Inflammatory macrophage treated with lipopolysaccharide for 4 hours (primary cell): Measurements from ENCODE around the gene NEDD8.
"Not testable (repeated sequence)": the region's sequence is repeated elsewhere in the genome, so short reads cannot be mapped to it uniquely, and the experiment has no call there.

Source experiments
- DNase-seq: peaks from one replicate; pipeline ENCODE4 v3.0.0-alpha.2; 2020

The NEDD8 gene

DNA sequence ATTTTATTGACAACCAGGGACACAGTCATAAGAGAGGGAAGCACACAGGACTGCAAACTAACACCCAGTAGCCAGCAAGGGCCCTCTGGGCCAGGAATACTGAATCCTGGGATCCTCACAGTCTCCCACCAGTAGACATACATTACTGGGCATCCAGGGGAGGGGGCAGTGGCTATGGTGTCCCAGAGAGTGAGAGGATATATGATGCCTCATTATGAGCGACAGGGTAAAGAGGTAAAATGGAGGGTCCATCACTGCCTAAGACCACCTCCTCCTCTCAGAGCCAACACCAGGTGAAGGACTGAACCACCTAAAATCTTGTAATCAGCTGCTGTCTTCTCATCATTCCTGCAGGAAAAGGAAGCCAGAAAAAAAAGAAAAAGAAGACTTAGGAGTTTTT lies 15.3 kb downstream of the NEDD8 start:
- not testable (repeated sequence) for DNase-seq

DNA sequence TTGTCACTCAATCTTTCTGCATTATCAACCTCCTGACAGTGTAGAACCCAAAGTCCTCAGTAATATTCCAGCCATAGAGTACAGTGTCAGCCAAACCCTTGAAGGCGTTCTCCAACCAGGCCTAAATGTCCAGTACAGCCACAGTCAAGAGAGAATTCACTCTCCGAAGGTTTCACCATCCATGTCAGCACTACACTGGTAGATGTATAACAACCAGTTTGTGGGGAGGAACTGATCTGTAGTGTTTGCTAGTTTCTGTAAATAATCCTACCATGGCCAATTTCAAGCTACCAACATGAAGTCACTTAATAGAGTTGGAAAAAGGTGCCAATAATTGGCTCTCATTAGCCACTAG lies 15.8 kb downstream of the NEDD8 start:
- DNase-seq = no peak

DNA sequence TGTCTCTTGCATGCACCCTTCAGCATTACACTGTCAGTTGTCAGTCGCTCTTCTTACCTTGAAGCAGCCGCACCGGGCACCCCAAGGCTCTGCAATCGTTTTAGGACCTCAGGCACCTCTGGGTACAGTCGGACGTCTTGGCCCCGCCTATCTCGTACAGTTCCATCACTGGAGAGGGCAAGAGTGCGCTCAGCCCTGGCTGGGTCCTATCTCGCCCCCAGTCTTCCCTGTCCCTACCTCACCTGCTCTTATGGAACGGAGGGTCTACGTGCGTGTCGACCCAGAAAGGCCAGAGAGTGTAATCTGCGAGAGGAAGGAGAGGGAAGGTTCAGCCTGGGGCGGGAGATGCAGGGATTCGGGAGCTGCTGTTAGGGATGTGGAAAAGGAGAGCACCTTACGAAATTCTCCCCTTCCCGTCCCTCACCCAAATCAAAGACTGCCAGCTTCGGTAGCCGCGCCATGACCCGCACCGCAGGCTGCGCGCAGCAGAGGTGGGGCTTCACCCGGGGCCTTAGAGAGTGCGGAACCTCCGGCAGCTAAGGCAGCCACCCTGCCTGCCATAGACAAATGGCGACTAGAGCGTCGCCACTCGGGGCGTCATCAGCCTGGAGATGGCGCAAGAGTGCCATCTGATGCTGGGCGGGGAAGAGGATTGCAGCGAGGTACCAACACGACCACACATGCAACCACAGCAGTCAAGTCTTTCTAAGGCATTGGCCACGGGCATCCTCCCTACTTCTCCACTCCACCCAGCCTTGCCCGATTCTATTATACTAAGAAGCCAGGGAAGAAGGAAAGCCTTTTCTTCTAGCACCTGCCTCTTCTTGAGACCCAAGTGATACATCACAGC lies 16.4 kb downstream of the NEDD8 start, which contains the start of gene MDP1:
TSS of gene MDP1 (minus strand) at position 572 of the 850 bp plus-strand sequence. CDS start at position 461, 111 bp downstream.
- peak; percentile 92 for DNase-seq

DNA sequence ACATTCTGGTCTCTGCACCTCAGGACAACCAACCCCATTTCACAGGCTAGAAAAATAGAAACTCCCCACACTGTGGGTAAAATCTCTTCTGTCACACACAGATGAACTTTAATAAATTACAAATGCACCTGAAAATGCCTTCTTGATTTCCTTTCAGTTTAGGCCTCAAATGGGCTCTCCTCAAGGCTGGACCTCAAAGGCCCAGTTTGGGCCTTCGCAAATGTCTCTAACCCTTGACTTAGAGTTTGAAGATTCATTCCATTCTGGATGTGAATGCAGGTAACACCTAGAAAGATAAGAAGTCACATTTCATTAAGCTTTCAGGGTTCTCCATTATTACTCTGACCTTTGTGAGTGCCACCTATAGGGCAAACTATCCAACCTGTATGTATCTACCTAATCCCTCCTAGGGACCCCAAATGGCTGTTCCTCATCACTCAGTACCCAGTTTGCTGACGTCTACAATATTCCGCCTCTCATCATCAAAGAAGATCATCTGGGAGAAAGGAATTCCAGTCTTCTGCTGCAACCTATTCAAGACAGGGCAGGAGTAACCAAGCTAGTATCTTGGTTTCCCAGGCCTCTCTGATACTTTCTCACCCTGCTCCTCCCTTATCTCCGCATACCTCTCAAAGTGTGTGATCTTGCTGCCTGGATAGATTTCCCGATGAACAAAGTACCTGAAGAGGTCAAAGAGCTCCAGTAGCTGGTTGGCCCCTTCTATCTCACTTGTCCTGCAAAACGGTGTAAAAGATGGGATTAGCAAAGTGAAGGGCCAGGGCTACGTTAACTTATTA lies 18.1 kb downstream of the NEDD8 start:
- no peak for DNase-seq

DNA sequence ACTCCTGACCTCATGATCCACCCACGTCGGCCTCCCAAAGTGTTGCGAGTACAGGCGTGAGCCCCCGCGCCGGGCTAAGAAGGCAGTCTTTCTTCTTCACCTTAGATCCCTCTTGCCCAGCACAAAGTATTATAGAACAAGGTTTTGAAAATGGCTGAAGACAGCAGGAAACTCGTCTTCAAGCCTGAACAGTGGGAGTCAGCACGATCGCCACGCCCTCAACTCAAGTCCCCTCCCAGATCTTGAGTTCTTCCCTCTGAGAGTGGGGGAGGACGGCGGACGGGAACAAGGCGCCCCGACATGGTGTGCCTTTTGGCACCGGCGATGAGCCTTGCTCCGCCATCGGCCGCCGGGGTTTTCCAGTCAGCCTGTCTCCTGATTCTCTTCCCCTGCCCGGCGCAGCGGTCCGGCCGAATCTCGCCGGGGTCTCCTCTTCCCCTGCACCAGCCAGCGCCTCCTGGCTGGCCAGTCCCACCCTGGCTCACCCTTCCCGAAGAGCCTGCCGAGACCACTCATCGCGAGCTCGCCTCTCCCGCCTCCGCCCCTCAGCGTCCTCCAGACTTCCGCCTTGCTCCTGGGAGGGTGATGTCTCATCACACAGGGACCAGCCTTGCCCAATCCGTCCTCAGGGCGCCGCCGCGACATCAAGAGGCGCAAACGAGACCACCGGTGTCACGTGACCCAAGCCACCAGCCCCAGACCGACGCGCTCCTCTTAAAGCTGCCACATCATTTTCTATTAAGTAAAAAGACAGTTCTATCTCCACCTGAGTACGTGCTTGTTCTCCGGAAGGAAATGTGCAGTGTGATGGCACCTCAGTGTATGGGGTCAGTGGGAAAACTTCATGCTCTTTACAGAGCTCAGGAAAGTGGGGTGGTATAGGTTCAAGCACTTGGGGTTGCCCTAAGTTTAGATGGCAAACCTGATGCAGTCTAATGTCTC lies 19.0 kb downstream of the NEDD8 start, which contains the start of gene CHMP4A:
TSS of gene CHMP4A (minus strand) at position 565 of the 942 bp plus-strand sequence. CDS start at position 516, 49 bp downstream.
- DNase-seq = peak; percentile 99

DNA sequence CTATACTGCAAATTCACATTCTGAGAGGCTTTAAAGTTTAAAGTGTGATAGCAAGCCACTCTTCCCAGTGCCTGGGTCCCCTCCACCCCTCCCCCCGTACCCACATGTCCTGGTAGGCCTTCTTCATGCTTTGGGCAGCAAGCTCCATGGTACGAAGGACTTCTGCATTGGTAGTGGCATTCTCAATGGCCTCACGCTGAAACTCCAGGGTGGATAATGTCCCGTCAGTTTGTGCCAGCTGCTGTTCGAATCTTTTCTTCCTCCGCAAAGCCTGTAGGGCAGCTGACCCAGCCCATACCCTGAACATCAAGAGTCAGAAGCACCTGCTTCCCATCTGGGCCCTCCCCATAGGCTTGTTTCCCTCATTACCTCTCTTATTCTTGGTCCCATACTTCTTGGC lies 20.9 kb downstream of the NEDD8 start:
- DNase-seq = no peak

DNA sequence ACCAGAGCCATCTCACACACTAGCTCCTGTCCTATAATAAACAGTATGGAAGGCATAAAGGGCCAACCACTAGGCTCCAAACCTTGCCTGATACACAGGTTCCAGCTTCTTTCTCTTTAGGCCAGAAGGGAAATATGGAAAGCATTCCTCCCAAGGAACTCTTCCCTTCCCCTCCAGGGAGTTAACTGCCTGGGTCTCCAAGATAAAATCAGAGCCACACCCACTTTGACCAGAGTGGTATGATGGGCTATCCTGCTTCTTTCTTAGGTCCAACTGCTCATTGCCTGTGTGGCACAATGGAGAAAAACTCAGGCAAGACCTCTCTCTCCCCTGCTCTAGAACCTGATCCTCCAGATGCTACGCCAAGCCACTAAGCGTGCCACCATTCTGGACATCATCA lies 24.5 kb downstream of the NEDD8 start:
- no peak for DNase-seq

DNA sequence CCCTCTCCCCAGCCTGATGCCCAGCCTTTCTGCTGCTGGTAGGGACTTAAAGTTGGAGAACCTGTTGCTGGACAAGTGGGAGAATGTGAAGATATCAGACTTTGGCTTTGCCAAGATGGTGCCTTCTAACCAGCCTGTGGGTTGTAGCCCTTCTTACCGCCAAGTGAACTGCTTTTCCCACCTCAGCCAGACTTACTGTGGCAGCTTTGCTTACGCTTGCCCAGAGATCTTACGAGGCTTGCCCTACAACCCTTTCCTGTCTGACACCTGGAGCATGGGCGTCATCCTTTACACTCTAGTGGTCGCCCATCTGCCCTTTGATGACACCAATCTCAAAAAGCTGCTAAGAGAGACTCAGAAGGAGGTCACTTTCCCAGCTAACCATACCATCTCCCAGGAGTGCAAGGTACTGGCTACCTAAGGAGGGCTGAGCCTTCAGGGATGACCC lies 25.0 kb downstream of the NEDD8 start:
- no peak for DNase-seq

DNA sequence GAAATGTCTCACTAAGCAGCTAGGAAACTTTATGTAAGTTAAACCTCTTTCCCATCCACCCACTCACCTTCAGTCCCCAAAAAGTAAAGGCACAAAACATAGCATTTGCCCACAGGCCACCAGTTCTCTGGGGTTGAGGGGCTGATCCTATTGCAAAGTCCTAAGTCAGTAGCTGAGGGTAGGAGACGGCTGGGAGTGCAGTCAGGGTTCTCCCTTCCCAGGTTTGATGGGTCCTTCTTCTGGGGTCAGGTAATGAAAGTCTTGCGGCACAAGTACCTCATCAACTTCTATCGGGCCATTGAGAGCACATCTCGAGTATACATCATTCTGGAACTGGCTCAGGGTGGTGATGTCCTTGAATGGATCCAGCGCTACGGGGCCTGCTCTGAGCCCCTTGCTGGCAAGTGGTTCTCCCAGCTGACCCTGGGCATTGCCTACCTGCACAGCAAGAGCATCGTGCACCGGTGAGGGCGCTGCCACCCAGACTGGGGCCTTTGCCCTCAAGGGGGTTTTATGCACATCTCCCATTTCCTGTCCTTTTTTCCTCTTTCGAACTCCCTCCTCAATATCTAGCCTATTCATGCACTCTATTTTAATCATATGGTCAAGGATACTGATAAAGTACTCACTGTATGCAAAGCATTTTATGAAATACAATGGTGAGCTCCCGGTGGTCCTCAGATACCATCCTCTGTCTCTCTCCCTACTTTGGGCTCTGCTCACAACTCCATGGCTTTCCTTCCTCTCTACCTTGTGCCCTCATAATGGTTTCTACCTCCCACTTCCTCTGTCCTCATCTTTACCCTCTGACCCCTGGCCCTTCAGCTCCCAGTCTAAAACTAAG lies 25.7 kb downstream of the NEDD8 start:
- no peak for DNase-seq

DNA sequence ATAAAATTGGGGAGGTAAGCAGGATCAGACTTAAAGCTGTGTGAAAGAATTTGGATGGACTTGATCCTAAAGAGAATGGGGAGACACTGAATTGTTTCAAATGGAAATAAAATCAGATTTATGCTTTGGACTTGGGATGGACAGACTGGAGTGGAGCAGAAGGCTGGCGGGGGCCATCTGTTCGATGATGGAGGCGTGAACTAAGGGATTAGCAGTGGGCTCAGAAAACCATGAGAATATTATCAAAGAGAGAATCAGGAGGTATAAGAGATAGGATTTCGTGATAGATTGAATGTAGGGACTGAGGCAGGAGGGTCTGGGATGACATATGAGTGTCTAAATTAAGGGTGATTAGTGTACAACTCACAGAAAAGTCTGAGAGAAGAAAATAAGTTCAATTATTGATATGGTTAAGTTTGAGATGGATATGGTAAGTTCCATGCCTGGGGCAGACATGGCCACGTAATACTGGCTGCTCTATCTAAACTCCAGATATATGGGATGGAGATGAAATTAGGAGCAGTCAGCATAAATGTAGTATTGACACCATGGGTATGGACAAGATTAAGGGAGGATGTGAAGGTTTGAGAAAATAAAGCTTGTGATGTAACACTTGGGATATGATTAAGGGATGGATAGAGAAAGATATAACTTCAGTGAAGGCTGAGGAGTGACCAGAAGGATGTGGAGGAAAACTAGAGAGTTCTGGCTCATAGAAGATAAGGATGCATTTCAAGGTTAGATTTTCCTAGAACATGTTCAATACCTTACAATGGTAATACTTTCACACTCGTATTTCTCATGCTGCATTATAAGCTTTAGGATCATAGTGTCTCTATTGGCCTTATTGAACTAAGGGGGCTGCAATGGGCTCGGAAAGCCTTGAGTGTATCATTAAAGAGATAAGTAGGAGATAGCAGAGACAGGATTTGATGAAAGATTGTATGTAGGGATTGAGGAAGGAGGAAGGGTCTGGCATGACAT lies 27.7 kb downstream of the NEDD8 start:
- no peak for DNase-seq

DNA sequence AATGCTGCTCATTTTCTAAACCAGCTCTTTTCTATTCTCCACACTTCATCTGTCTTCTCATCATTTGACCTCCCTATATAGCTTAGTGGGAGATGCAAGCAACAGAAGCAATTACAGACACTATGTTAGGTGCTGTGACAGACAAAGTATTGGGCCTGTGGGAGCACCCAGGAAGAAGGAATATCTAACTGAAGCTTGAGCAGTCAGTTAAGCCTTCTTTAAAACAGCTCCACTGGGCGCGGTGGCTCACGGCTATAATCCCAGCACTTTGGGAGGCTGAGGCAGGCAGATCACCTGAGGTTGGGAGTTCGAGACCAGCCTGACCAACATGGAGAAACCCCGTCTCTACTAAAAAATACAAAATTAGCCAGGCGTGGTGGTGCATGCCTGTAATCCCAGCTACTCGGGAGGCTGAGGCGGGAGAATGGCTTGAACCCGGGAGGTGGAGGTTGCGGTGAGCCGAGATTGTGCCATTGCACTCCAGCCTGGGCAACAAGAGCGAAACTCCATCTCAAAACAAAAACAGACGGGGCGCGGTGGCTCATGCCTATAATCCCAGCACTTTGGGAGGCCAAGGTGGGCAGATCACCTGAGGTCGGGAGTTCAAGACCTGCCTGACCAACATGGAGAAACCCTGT lies 28.8 kb downstream of the NEDD8 start:
- not testable (repeated sequence) for DNase-seq

DNA sequence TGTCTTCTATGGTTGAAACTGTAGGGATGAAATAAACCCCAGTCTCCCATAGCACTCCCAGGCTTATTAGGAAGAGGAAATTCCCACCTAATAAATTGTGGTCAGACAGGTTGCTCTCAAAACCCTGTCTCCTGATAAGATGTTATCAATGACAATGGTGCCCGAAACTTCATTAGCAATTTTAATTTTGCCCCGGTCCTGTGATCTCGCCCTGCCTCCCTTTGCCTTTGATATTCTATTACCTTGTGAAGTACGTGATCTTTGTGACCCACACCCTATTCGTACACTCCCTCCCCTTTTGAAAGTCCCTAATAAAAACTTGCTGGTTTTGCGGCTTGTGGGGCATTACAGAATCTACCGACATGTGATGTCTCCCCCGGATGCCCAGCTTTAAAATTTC lies 29.6 kb downstream of the NEDD8 start:
- not testable (repeated sequence) for DNase-seq

DNA sequence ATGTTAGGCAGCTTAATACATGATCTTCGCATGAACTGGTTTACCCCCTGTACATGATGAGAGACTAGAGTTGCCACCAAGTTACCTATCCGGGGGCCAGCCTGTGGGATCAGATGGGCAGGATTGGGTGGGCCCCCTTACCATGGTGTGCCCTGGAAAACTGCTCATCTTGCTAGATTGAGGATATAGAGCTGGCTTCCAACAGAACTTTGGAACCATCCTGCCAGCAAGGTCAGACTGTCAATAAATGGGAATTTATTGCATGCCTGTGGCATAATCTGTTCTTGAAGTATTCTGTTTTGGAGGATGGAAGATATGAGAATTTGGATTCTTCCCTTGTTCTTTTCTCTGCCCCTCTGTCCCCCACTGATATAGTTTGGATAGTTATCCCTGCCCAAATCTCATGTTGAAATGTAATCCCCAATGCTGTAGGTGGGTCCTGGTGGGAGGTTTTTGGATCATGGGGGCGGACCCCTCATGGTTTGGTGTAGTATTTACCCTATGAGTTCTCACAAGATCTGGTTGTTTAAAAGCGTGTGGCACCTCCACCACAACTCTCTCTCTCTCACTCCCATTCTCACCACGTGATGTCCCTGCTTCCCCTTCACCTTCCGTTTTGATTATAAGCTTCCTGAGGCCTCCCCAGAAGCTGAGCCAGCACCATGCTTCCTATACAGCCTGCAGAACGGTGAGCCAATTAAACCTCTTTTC lies 33.2 kb downstream of the NEDD8 start:
- DNase-seq = no peak

DNA sequence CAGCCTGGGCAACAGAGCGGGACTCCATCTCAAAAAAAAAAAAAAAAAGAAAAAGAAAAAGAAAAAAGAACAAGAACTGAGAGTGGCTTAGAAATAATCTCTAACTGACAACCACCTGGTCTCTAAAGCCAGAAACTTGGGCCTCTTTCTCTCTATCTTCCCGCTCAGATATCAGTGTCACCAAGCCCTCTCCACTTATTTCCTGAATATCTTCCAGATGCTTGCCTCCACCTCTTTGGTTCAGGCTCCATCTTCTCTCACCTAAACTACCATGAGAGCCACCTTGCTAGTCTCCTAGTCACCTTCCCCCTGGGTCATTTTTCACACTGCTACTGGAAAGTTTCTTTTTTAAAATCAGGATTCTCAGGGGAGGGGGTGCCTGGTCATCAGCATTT lies 35.1 kb downstream of the NEDD8 start:
- DNase-seq = no peak

DNA sequence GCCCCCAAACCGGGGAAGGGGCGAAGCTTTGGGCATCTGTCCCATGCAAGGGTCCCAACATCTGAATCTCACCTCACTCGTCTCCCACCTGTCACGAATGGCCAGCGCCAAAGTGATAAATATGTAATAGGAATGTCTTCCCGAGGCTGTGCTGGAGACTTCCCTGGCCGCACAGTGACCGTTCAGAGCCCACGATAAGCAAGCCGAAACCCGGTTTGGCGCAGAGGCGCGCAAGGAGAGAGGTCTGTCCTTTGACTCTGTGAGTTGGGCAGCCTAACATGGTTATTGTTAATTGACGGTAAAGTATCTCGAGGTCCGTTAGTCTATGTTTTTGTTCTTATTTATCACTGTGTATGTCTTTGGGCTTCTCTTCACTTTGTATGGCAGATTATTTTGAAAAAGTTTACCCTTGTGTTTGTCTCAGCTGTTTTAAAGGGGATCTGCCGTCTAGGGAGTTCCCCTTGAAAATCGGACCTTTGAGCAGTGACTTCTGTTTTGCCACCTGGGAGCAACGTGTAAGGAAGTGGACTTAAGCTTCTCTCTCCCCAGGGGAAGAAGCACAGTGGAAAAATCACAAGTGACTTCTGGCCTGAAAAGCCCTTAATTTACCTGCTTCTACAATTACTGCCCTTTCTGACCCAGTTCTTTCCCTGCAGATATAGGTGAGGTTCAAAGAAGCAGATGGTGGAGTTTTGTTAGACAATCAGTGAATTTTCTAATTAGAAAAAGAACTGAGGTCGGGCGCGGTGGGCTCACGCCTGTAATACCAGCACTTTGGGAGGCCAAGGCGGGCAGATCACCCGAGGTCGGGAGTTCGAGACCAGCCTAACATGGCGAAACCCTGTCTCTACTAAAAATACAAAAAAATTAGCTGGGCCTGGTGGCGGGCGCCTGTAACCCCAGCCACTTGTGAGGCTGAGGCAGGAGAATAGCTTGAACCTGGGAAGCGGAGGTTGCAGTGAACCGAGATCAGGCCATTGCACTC lies 35.8 kb downstream of the NEDD8 start:
- peak; percentile 50 for DNase-seq

DNA sequence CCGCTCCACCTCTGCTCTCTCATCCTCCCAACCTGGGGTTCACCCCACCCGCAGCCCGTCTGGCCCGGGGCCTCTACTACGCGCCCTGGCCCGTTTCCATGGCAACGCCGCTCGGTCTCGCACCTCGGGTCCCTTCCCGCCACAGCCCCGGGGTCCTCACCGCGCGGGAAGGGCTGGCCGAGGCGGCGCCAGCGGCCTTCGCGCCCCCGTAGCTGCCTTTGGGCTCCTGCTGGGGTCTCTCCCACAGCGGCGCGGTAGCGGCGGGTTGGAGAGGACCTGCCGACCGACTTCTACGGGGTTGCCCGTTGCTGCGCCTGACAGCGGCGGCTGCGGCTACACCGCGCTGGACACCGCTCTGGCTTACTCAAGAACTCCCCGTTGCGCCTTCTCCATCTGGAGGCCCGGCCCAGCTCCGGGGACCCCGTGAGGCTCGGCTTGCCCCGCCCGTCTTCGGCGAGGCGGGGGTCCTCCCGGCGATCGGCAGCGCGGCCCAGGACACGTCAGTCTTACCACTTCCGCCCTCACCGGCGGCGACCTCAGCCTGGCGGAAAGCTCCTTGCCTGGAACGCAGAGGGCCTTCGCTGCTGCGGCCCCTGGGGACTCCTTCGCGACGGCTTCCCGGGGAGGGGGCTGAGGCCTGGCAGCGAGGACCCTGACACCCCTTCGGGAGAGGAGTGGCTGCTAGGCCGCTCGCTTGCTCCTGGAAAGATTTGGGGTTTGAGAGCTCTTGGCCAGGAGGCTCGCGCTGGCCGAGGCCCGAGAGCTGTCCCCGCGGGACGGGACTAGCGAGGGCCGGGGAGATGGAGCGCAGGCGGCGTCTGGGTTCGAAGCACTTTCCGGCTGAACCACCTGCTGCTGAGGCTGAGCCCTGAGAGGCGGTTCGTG lies 36.7 kb downstream of the NEDD8 start, which contains the start of gene TM9SF1:
TSS of gene TM9SF1 (minus strand) at position 256 of the 885 bp plus-strand sequence. CDS start 422 bp downstream, outside the sequence.
- peak; percentile 86 for DNase-seq

DNA sequence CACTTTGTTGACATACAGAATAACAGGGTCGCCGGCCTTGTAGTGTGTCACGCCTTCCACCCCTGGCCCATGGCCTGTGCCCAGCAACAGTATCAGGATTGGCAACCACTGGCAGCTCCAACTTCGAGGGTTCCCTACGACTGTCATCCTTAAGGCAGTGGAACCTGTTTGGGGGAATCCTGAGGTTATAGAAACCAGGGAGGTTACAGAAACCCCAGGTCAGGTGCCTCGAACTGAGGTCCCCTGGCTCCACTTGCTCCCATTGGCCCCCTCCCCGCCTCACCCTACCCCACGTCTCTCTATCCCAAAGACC lies 37.3 kb downstream of the NEDD8 start:
- no peak for DNase-seq
